ENCODE measurements around the gene PBX2.
"Not testable (repeated sequence)": the region's sequence is repeated elsewhere in the genome, so short reads cannot be mapped to it uniquely, and the experiment has no call there.

Gene PBX2

DNA sequence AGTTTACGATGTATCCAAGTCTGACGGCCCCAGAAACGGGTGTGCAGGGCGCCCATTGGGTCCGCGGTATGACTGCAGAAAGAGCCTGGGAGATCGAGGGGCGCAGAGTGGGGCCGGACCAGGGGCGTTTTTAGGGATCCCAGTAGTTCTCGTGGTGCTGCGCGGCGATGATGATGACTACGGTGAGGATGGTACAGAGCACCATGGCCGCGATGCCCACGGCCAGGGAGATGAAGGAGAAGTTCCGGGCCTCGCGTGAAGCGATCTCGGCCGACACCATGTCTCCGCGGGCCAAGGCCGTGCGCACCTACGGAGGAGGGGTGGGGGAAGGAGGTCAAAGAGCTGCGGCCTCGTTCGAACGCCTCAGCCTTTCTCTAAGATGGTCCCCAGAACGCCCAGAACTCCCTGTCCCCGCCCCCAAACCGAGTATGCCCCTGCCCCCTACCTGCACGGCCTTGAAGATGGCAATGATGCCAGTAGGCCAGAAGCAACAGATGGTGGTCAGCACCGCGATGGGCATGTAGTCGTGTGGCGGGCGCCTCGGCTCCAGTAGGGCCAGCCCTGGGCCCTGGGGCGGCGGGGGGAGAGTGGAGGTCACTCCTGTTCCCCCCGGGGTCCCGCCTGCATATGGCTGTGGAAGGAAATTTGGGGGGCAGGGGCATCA, 40.8 kb downstream of the PBX2 start:
- DNase-seq (ENCODE audit: low spot score), result no peak

DNA sequence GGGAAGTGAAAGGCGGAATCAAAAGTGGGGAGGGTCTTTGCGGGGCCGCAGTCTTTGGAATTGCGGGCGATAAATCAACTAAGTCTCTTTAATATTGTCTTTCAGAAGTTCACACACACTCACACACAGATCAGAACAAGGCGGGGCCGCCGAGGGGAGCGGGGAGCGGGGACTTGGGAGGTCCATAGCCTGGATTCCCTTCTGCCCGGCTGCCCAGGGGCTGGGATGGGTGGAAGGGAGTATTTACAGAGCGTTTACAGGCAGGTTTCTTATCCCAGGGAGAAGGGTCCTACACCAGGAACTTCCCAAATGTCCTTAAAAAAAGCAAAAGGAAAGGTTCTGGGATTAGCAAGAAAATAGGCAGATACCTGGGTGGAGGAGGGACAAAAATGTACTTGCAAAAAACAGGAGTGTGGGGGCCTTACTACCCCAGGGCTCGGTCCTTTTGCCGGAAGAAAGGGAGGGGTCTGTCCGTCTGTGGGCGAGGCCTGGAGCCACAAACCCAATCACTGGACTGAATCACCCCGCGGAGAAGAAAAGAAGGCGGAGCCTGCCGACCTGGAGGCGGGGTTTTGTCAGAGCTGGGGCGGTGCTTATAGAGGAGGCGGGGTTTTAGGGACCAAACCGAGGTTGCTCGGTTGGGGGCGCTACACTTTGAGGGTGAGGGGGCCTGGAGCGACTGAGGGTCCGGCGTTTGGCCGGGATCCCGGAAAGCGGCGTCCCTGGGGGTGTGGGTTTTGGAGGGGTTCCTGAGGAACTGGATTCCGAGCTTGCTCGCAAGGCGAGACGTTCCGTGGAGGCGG, 41.5 kb downstream of the PBX2 start:
- DNase-seq (ENCODE audit: low spot score), result no peak

DNA sequence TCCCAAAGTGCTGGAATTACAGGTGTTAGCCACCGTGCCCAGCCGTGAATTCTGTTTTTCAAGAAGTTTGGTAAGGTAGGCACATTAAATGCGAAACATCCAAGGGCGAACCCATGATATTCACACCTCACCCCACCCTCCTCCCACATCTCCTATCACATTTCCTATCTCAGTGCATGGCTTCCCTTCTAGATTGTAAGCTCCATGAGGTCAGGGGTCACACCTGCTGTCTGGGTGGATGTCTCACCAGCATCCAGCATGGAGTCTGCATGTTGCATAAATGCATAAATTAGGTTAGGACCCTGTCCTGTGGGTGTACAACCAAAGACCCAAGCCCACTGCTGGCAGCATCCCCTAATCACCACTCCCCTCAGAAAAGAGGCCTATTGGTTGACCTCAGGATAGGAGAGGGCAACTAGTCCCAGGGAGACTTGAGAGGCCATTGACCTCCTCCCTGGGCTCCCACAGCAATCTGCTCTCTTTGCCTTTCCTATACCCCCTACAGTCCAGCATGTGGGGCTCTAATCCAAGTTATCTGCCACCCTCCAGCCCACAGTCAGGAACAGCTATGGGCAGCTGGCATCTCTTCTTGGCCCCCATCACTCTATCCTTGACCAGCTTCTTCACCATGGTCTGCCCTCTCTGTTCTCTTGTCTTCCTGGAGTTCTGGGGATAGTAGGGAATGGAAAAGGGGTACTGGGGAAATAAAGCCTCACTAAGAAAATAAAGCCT, 42.4 kb downstream of the PBX2 start:
- no peak for DNase-seq (ENCODE audit: low spot score)

DNA sequence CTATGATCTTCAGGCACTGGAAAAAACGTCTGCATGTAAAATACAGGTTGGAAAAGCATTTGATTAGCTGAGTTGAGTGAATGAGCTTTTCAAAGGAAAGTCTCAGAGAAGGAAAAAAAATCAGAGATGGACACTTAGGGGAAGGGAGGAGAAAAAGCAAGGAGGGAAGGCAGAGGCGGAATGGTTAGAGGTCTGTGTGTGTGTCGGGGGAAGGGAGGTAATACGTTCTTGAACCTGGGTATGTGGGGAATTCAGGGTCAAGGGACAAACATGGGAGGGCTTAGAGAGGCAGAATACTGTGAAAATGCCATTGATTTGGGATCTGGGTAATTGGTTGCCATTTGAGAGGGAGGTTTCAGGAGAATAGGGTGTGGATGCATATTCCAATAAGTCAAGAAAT, 43.3 kb downstream of the PBX2 start:
- no peak for DNase-seq (ENCODE audit: low spot score)

DNA sequence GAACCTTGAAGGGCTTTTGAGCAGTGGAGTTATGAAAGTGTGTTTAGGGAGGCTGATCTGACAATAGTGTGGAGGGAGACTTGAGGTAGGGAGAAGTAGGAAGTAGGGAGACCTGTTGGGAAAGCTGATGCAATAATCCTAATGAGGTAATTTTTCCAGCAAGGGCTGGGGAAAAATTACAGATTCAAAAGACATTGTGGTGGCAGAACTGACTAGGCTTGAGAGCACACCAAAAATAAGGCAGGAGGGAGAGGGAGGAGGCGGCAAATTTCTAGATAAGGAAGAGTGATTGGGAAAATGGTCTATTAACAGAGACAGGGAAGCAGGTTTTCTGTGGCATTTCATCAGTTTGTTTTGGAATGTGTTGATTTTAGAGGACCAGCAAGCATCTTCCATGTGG, 43.7 kb downstream of the PBX2 start:
- DNase-seq (ENCODE audit: low spot score), result no peak

DNA sequence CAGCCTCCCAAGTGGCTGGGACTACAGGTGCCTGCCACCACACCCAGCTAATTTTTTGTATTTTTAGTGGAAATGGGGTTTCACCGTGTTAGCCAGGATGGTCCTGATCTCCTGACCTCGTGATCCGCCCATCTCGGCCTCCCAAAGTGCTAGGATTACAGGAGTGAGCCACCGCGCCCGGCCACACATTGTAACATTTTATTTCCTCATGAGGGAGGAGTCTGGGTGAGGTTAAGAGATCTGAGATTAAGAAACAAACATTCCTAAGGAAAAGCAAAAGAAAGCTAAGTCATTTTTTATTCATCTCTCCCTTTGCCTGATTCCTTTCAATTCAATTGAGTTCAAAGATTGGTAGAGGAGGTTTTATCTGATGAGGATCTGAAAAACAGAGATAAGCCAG, 45.8 kb downstream of the PBX2 start:
- DNase-seq (ENCODE audit: low spot score), result not testable (repeated sequence)

DNA sequence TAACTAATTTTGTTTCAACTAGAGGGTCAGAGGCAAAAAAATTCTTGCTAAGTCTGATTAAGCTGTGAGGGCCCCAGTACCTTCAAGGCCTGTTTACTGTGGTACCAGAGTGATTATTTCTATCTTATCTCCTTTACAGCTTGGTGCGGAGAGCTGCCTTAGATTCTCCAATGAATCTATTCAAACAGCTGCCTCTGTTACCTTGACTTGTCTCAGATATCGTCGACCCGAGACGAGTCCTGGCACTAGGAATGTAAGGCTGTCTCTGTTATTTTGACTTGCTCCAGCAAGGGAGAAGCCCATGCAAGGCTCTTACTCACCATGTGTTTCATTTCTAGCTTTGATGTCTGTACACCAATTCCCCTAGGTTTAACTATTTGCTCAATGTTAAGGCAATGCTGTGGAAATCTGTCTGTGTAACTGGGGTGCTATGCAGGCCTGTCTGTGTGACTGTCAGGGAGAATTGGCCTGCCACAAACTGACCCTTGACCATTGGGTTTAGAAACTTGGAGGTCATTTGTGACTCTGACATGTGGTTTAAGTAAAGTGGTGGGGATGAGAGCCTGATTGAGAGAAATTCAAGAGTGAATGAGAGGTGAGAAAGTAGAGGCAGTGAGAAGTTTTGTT, 49.5 kb downstream of the PBX2 start:
- no peak for DNase-seq (ENCODE audit: low spot score)

DNA sequence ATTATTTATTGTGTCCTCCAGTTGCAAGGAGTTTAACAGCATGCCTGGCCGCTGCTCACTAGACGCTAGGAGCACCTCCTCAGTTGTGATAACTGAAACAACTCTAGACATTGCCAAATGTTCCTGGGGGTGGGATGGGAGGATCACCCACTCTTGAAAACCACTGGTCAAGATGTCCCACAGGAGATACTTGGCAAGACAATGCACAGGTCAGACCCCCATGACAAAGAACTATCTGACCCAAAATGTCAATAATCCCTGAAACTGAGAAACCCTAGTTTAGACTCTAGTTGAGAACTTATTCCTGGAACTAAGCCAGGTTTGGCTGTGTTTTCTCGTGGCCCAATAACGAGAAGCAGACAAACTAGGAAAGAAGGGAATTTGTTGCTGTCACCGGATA, 50.4 kb downstream of the PBX2 start:
- no peak for DNase-seq (ENCODE audit: low spot score)

DNA sequence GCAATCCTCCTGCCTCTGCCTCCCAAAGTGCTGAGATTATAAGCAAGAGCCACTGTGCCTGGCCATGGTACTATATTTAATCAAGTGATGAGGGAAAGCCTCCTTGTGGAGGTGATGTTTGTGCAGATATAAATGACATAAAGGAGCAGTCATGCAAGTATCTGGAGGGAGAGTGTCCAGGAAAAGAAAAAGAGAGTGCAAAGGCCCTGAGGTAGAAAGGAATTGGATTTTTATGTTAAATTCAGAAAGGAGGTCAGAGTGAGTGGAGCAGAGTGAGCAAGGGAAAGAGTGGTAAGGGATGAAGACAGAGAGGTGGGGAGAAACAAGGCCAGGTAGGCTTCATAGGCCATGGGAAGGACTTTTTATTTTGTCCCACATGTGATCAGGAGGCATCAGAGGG, 52.5 kb downstream of the PBX2 start:
- DNase-seq (ENCODE audit: low spot score), result no peak

Measured in RKO (cell line).